Right atrium auricular region (tissue), 2 donors: Measurements from ENCODE around the gene SHISAL1. TPM values are rescaled to one million over a fixed set of nuclear protein-coding genes. Genes with fewer than 3 reads are reported as not detected.
"Not testable (repeated sequence)": the region's sequence is repeated elsewhere in the genome, so short reads cannot be mapped to it uniquely, and the experiment has no call there.

ENCODE experiments used
- DNase-seq: peaks from one replicate; pipeline ENCODE4 v3.0.0-alpha.2; 2019; ENCODE audit warnings: low spot score
- H3K27ac ChIP-seq, 2 donors: fragments of 200-600 bp; sonication (generic); 1 replicate in 1 of 2; 2 replicates in 1 of 2; pipeline ENCODE4 v1.5.1; 2016 to 2019
- H3K27me3 ChIP-seq, 2 donors: fragments of 200-600 bp; sonication (generic); one replicate each; pipeline versions ENCODE4 v1.5.1 to v1.6.0; 2017 to 2019
- H3K36me3 ChIP-seq: fragments of 200-600 bp; sonication (generic); one replicate; pipeline ENCODE4 v1.5.1; 2016
- H3K4me1 ChIP-seq, 2 donors: fragments of 200-600 bp; sonication (generic); one replicate each; pipeline versions ENCODE4 v1.5.1 to v1.6.0; 2017 to 2019
- H3K4me3 ChIP-seq, 2 donors: fragments of 200-600 bp; sonication (generic); 1 replicate in 1 of 2; 2 replicates in 1 of 2; pipeline ENCODE4 v1.5.1; 2017 to 2019; ENCODE audit warnings: mild to moderate bottlenecking in 1 of 2, moderate library complexity in 1 of 2
- H3K9me3 ChIP-seq, 2 donors: fragments of 200-600 bp; sonication (generic); one replicate each; pipeline ENCODE4 v1.5.1; 2019
- CTCF ChIP-seq, 2 donors: fragments of 200-600 bp; sonication (generic); IDR thresholded peaks; one replicate each; pipeline ENCODE4 v1.5.1; 2019; ENCODE audit warnings: antibody characterized with exemption in 2 of 2
- total RNA-seq, 2 donors: library from RNA; depleted of rRNA; stranded (reverse); fragments of >200 nt; gene quantifications; one replicate each; pipeline ENCODE4 v1.1.0, GENCODE V29; 2016

Gene SHISAL1
- total RNA-seq, 2 donors from 2014 or later: 0.26 to 2.0 TPM

DNA sequence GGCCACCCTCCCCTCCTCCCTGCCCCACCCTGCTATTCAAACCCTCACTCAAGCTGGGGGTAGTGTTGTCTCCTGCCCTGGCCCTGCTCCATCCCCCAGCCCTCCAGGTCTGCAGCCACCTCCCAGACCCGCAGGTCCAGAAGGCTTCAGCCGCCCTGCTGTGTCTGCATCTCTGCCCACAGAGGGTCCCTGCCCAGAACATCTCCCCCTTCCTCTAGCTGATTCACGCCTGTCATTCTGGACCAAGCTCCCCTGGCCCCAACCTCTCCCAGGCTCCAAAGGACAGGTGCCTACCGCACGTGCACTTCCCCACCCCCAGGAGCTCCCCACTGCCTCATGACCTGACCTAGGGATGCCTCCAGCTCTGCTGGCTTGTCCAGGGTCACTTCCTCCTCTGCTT, 16.0 kb upstream of the SHISAL1 start:
- Histone ChIP-seq H3K4me1 (peaks cover 0 to 20% of the 10 kb centered on the region in 2 donors), H3K9me3 (no peaks in the 10 kb centered on the region), H3K4me3 (no peak overlapping the region), H3K36me3 (no peaks in the 10 kb centered on the region), H3K27me3 (peaks cover 0 to 7% of the 10 kb centered on the region in 2 donors), H3K27ac (no peak overlapping the region)
- no peak for TF ChIP-seq CTCF (IDR thresholded peaks at IDR 0.05)
- DNase-seq: no peak

- H3K4me3 ChIP-seq: no peak overlapping the region
- peaks cover 0 to 20% of the 10 kb centered on the region in 2 donors for H3K4me1 ChIP-seq
- H3K27ac ChIP-seq: no peak overlapping the region
- H3K36me3 ChIP-seq: no peaks in the 10 kb centered on the region
- no peak for DNase-seq
- H3K9me3 ChIP-seq: no peaks in the 10 kb centered on the region
- TF ChIP-seq CTCF (IDR thresholded peaks at IDR 0.05): no peak
- peaks cover 0 to 7% of the 10 kb centered on the region in 2 donors for H3K27me3 ChIP-seq
Measured at GRCh38 chr22:44328326-44328725, 15.6 kb upstream of the SHISAL1 start.

GRCh38 chr22:44326491-44326885, 13.7 kb upstream of the SHISAL1 start:
- H3K9me3 ChIP-seq: no peaks in the 10 kb centered on the region
- peak overlapping the region; percentile 27 to 54 for H3K4me3 ChIP-seq
- peak in 1 of 2 donors; percentile 3 for TF ChIP-seq CTCF (IDR thresholded peaks at IDR 0.05)
- no peaks in the 10 kb centered on the region for H3K36me3 ChIP-seq
- H3K27ac ChIP-seq: peak overlapping the region in 1 of 2 donors; percentile 28
- H3K4me1 ChIP-seq: peaks cover 0 to 20% of the 10 kb centered on the region in 2 donors
- peaks cover 0 to 7% of the 10 kb centered on the region in 2 donors for H3K27me3 ChIP-seq
- DNase-seq: no peak

DNA sequence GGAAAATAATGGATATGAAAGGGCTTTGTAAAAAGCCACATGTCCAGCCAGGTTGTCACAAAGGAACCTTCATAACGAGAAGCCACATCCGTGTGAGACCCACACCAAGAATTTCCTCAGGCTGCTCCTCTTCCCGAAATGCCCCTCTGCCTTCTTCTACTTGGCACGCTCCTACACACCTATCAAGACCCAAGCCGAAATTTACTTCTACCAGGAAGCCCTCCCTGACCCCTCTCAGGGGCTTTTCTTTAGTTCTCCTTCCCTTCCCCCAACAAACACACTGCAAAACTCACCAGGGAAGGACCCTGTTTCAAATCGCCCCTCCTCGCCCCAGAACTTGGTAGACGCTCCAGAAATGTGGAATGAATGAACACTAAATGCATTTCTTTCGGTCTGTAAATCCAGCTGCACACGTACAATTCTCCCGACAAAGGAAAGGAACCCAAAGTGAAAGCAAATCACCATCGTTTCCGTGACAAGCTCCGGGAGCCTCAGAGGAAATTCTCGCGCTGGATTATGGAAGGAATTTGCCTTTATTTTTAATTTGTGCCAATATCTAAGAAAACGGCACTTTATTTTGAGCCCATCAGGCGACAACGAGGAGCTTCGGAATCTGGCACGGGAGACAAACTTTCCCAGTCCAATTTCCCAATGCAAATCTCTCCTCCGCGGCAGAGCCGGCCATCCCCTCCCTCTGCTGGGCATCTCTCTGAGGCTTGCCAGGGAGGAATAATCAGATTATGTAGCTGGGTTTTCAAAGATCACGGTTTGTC, 13.2 kb upstream of the SHISAL1 start:
- no peaks in the 10 kb centered on the region for H3K36me3 ChIP-seq
- peaks cover 0 to 15% of the 10 kb centered on the region in 2 donors for H3K4me1 ChIP-seq
- peak overlapping the region in 1 of 2 donors; percentile 28 for H3K27ac ChIP-seq
- TF ChIP-seq CTCF (IDR thresholded peaks at IDR 0.05): peak in 1 of 2 donors; percentile 42
- no peaks in the 10 kb centered on the region for H3K9me3 ChIP-seq
- H3K4me3 ChIP-seq: peak overlapping the region; percentile 27 to 54
- H3K27me3 ChIP-seq: peaks cover 0 to 4% of the 10 kb centered on the region in 2 donors
- DNase-seq: no peak

GRCh38 chr22:44323140-44323790, 10.5 kb upstream of the SHISAL1 start:
- H3K36me3 ChIP-seq, H3K4me3 ChIP-seq, H3K27me3 ChIP-seq, H3K4me1 ChIP-seq, H3K27ac ChIP-seq, DNase-seq, H3K9me3 ChIP-seq: not testable (repeated sequence)

DNA sequence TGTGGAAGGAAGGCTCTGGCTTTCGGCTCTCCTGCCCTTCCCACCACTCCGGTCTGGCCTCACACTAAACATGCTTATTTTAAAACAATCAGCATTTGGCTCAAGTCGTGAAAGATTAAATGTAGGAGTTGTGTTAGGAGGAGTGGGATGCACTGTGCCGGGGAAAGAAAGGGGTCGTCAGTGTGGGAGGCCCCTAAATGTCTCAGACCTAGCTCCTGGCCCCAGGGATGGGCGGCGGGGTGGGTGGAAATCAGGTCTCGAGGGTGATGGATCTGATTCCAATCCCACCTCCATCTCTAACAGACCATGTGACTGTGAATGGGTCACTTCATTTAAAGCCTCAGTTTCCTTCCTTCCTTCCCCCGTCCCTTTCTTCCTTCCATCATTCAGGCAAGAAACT, 6.9 kb upstream of the SHISAL1 start:
- Histone ChIP-seq H3K9me3 (no peaks in the 10 kb centered on the region), H3K4me3 (no peak overlapping the region), H3K36me3 (no peaks in the 10 kb centered on the region), H3K27me3 (no peaks in the 10 kb centered on the region), H3K4me1 (no peaks in the 10 kb centered on the region), H3K27ac (no peak overlapping the region)
- DNase-seq: no peak
- no peak for TF ChIP-seq CTCF (IDR thresholded peaks at IDR 0.05)
